RWPE1 (cell line): ENCODE data around the gene IGFN1.

Experiments
- CTCF ChIA-PET: fragments of 350-600 bp; sonication (Branson Sonifier 250); formaldehyde crosslinking; extraction: SDS; loops from one replicate; lab custom pipeline; 2021; lab: Yijun Ruan, JAX
- POLR2A ChIA-PET: fragments of 400-600 bp; formaldehyde crosslinking; extraction: SDS; loops from one replicate; lab custom pipeline; 2020; ENCODE audit warnings: antibody characterized with exemption; ENCODE audit not compliant: low non-redundant PET; lab: Yijun Ruan, JAX
- DNase-seq: peaks from one replicate; pipeline ENCODE4 v3.0.0; 2012; ENCODE audit warnings: low spot score
- H3K27ac ChIP-seq: fragments of 450-650 bp; 2 replicates; pipeline ENCODE4 v1.5.1; 2017
- TF ChIP-seq, protein P1 (sequence below): fragments of 450-650 bp; conservative IDR thresholded peaks from 2 replicates; pipeline ENCODE4 v1.5.1; 2017; ENCODE audit warnings: low read depth, mild to moderate bottlenecking

The IGFN1 gene

DNA sequence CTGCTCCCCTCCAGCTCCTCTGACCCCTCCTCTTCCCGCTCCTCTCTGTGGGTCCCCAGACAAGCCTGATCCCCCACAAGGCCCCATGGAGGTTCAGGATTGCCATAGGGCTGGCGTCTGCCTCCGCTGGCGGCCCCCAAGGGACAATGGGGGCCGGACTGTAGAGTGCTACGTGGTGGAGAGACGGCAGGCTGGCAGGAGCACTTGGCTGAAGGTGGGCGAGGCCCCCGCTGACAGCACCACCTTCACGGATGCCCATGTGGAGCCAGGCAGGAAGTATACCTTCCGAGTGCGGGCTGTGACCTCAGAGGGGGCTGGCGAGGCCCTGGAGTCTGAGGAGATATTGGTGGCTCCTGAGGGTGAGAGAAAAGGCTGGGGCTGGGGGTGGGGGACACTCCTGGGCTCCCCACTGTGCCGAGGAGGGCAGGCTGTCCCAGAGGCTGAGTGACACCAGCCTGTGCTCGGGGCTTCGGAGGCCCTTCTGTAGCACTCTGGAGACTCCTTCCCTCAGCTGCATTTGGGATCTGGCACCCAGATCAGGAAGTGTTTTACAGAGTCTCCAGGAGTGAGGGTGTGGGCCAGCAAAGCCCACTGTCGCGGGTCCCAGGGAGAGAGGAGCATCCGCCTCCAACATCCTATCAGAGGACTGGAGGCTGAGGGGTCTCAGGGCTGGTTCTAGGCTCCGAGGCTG is 25.9 kb downstream of the IGFN1 start:
- no peak for DNase-seq
- no peak overlapping the region for H3K27ac ChIP-seq
- TF ChIP-seq, protein P1, sequence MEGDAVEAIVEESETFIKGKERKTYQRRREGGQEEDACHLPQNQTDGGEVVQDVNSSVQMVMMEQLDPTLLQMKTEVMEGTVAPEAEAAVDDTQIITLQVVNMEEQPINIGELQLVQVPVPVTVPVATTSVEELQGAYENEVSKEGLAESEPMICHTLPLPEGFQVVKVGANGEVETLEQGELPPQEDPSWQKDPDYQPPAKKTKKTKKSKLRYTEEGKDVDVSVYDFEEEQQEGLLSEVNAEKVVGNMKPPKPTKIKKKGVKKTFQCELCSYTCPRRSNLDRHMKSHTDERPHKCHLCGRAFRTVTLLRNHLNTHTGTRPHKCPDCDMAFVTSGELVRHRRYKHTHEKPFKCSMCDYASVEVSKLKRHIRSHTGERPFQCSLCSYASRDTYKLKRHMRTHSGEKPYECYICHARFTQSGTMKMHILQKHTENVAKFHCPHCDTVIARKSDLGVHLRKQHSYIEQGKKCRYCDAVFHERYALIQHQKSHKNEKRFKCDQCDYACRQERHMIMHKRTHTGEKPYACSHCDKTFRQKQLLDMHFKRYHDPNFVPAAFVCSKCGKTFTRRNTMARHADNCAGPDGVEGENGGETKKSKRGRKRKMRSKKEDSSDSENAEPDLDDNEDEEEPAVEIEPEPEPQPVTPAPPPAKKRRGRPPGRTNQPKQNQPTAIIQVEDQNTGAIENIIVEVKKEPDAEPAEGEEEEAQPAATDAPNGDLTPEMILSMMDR: no peak
- POLR2A ChIA-PET: no interaction called here
- CTCF ChIA-PET: no interaction called here

DNA sequence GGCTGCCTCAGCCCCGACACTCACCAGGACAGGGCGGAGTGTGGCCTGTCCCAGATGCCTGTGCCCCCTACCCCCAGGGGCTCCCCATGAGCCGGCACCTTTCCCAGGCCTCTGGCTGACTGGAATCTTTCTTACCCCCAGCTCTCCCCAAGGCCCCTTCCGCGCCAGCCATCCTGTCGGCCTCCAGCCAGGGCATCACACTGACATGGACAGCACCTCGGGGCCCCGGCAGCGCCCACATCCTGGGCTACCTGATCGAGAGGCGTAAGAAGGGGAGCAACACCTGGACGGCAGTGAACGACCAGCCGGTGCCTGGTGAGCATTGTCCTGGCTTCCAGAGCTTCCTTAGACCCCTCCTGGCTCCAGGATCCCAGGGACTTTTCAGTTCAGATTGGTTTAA is 26.5 kb downstream of the IGFN1 start:
- no peak overlapping the region for H3K27ac ChIP-seq
- no peak for DNase-seq
- ChIA-PET CTCF (interaction anchor here (0.5 kb wide), 1 partner anchor 176 kb away, joined by 3 read pairs; no protein-coding TSS in a partner anchor), POLR2A (no interaction called here)
- TF ChIP-seq, protein P1: no peak

GRCh38 chr1:201217851-201218250 is 27.2 kb downstream of the IGFN1 start:
- ChIA-PET CTCF (interaction anchor here (0.5 kb wide), 1 partner anchor 176 kb away, joined by 3 read pairs; no protein-coding TSS in a partner anchor), POLR2A (no interaction called here)
- DNase-seq: no peak
- no peak overlapping the region for H3K27ac ChIP-seq
- TF ChIP-seq, protein P1: no peak

DNA sequence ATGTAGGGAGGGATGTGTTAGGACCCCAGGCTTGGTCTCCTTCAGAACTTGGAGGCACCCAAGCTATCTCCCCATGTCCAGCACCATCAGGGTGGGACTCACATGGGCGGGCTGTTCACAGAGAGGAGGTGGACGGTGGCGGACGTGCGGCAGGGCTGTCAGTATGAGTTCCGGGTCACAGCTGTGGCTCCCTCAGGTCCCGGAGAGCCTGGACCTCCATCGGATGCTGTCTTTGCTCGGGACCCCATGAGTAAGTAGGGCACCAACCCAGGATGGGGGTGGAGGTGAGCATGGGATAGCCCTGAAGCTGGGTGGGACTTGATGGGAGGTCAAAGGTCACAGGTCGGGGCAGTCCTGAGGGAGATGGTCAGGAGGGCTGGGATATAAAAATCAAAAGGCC is 27.8 kb downstream of the IGFN1 start:
- DNase-seq: no peak
- CTCF ChIA-PET: interaction anchor here (0.5 to 0.9 kb wide), 3 partner anchors 9 to 48 kb away, joined by 3 to 6 read pairs (median 4); no protein-coding TSS in a partner anchor
- TF ChIP-seq, protein P1: no peak
- no peak overlapping the region for H3K27ac ChIP-seq
- POLR2A ChIA-PET: no interaction called here

DNA sequence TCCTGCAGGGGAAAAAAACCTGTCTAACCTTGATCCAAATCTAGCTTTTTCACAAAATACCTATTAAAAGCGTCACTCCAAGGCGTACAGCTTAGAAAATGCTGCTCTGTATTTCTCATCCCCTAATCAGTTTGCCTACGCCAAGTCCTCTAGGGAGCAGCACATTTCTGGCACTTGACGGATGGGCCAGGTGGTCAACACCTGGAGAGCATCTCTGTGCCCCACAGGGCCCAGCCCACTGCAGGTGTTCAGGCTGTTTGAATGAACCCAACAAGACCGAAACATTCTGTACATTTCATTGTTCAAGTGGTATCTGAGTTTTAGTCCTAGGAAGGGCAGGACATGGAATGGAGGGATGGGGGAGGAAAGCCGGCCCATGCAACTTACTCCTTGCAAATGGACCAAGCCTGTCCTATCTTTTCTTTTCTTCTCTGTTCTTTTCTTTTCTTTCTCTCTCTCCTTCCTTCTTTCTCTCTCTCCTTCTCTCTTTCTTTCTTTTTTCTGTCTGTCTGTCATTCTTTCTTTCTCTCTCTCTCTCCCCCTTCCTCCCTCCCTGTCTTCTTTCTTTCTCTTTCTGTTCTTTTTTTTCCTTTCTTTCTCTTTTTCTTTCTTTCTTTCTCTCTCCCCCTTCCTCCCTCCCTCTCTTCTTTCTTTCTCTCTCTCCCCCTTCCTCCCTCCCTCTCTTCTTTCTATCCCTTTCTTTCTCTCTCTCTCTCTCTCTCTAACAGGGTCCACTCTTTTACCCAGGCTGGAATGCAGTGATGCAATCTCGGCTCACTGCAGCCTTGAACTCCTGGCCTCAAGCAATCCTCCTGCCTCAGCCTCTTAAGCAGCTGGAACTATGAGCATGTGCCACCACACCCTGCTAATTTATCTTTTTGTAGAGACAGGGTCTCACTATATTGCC is 29.1 kb downstream of the IGFN1 start:
- CTCF ChIA-PET: interaction anchor here (0.6 to 4.6 kb wide), 4 partner anchors 18 to 142 kb away, joined by 3 to 30 read pairs (median 5); no protein-coding TSS in a partner anchor
- H3K27ac ChIP-seq: no peak overlapping the region
- POLR2A ChIA-PET: no interaction called here
- DNase-seq: no peak
- TF ChIP-seq, protein P1: no peak

- POLR2A ChIA-PET: no interaction called here
- H3K27ac ChIP-seq: no peak overlapping the region
- TF ChIP-seq, protein P1: no peak
- CTCF ChIA-PET: interaction anchor here (0.6 to 4.6 kb wide), 3 partner anchors 70 to 1409 kb away, joined by 3 to 30 read pairs (median 4); no protein-coding TSS in a partner anchor
- DNase-seq: no peak
These were observed 29.7 kb downstream of the IGFN1 start for GRCh38 chr1:201220388-201220715.
